GM18858 (cell line): ENCODE data around the gene FAM120AOS.
"Not testable (repeated sequence)": the region's sequence is repeated elsewhere in the genome, so short reads cannot be mapped to it uniquely, and the experiment has no call there.

Experiments
- ATAC-seq: cut with Tn5 transposase; IDR thresholded peaks from one replicate; pipeline ENCODE4 v1.9.1; 2021; ENCODE audit not compliant: unreplicated experiment

Gene FAM120AOS

GRCh38 chr9:93440896-93441580, 12.3 kb downstream of the FAM120AOS start:
- no peak for ATAC-seq

GRCh38 chr9:93439301-93439700, 14.1 kb downstream of the FAM120AOS start:
- ATAC-seq = not testable (repeated sequence)

DNA sequence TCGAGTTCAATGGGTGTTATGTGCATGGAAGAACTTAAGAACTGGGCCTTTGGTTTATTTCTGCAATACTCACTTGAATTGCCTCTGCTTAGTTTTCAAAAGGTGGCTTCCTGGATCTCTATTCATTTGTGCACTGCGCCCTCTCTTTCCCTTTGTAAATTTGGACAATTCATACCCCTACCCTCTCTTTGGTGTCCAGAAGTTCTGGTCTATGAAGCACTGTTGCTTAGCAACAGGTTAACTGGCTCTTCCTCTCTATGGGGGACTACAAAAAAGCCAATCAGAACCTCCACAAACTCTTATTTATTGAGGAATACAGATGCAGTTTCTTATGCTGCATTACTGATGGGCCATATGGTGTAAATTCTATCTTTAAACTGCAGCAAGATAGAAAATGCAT, 15.4 kb downstream of the FAM120AOS start:
- ATAC-seq = no peak

DNA sequence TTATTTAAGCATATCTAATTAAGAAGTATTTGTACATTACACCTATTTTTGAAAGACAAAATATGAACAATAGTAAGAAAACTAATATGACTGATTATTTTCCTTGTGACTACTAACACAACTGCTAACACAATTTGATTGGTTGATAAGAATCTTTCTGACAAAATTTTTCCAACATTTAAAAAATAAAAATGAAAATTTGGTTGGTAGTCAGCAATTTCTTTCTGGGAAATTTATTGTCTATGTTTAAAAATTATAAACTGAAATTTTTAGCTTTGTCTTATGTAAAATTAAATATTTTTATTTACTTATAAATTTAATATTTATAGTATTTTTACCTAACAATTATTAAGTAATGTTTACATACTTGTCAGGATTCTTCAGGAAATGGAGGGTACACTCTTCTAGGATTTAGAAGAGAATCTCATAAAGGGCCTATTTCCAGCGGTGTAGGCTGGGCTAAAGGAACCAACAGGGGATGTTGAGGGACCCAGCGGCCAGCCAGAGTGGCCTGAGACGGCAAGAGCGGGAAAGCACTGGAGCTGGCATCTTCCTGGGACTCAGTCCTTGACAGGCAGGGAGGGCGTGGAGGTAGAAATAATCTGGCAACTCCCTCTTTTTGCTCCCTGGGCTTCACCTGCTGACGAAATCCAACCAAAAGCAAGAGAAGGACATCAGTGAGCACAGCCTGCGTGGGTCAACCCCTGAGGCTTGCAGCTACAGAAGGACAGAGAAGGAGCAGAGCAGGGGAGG, 16.6 kb downstream of the FAM120AOS start:
- ATAC-seq = no peak

DNA sequence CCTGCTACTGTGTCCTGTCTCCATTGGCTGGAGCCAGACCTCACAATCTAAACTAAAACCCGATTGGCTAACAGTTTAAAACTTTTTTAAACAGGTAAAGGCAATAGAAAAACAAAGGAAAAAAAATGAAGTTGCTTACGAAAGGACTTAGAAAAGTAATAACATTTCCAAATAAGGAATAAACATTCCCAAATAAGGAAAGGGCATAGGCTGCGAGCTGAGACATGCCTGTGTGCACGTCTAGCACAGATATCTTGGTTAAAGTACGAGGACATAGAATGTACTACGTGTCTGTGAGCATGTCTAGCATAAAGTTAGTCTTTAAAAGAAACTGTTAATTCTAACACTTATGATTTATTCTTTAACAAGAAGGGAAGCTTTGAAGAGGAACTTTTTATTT, 17.2 kb downstream of the FAM120AOS start:
- no peak for ATAC-seq

DNA sequence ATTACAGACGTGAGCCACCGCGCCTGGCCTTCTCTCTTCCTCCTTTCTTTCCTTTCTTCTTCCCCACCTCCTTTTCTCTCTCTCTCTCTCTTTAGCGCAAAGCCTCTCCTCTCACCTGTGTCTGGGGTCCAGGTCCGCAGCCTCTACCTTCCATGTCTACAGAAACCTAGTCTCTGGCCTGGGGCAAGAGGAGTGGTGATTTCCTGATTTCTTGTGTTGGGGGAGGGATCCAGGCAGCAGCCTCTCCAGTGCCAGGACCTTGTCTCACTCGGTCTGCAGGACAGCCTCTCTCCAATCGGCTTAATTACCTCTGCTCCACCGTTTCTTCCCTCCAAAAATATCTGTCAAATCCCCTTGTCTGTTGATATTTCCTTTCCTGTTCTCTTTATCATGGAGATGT, 18.0 kb downstream of the FAM120AOS start:
- no peak for ATAC-seq

DNA sequence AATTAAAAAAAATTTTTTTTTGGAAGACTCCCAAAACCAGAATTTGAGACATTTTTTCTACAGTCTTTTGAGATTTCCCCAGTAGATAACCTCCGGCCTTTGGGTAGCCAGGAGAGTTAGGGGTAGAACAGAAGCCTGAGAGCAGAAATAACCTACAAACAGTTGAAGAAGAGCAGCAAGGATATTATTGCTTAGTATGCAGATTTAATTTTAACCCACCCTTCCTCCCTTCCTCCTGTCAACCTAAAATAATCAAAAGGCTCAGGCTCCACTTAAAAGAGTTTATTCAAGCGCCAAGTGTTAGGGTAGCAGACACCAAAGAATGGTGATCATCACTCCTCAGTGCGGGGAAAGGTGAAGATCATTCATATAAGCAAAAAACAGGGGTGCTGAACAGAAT, 19.3 kb downstream of the FAM120AOS start:
- ATAC-seq = no peak

- ATAC-seq = no peak
Observed at GRCh38 chr9:93432964-93433363, 20.4 kb downstream of the FAM120AOS start.

GRCh38 chr9:93431539-93432105, 21.8 kb downstream of the FAM120AOS start:
- no peak for ATAC-seq

- no peak for ATAC-seq
Observed at GRCh38 chr9:93427655-93428379, 25.6 kb downstream of the FAM120AOS start.

DNA sequence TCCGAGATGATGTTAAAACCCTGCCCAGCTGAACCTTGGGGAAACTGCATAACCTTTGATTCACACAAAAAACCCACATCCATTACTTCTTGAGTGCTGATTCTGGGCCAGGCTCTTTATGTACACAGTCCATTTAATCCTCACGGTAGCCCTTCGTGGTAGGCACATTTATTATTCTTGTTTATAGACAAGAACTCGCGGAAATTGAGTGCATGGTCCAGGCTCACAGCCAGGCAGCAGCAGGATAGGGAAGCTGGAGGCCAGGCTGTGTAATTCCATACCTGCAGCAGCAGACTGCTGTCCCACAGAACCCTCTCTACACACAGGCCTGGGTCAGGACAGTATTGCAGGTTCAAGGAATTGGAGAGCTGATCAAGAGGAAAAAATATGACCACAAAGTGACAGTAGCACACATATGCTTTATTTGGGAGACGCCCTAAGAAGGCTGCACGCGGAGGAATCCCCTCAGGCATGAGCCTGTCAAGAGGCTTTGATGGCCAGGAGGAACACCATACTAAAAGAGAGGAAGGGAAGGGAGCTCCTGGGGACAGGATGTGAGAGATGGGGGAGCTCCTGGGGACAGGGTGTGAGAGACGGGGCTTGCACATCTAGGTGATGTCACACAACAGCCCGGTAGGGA, 30.3 kb downstream of the FAM120AOS start:
- ATAC-seq = no peak

- ATAC-seq = no peak
Observed at GRCh38 chr9:93419023-93419422, 34.4 kb downstream of the FAM120AOS start.

- no peak for ATAC-seq
Observed at GRCh38 chr9:93417538-93417937, 35.8 kb downstream of the FAM120AOS start.

- no peak for ATAC-seq
Observed at GRCh38 chr9:93416530-93417235, 36.7 kb downstream of the FAM120AOS start.

GRCh38 chr9:93415176-93415690, 38.1 kb downstream of the FAM120AOS start:
- ATAC-seq = no peak

DNA sequence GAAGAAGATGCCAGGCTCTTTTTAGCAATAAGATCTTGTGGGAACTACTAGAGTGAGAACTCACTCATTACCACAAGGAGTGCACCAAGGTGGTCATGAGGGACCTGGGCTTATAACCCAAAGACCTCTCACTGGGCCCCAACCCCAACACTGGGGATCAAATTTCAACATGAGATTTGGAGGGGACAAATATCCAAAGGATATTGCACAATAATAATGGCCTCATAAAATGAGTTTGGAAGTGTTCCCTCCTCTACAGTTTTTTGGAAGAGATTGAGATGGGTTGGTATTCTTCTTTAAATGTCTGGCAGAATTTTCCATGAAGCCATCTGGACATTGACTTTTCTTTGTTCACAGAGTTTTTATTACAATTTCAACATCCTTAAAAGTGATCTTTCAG, 39.9 kb downstream of the FAM120AOS start:
- no peak for ATAC-seq

- no peak for ATAC-seq
Observed at GRCh38 chr9:93406371-93406770, 47.0 kb downstream of the FAM120AOS start.

DNA sequence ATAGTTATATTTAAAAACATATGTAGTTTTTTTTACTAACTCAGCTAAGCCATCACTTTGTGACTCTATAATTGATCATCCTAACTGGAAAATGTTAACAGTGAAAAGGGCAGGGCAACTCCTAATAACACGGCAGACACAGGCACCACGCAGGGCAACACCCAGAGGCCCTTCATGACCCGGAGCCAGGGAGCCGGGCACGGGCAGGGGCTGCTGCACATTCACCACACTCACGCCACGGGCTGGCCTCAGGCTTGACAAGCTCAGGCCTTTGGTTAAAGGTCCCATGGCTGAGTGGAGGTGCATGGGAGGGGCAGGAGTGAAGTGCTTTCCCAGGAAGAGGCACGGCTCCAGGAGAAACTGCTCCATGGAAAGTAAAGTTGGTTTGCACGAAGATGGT, 54.9 kb downstream of the FAM120AOS start:
- no peak for ATAC-seq

DNA sequence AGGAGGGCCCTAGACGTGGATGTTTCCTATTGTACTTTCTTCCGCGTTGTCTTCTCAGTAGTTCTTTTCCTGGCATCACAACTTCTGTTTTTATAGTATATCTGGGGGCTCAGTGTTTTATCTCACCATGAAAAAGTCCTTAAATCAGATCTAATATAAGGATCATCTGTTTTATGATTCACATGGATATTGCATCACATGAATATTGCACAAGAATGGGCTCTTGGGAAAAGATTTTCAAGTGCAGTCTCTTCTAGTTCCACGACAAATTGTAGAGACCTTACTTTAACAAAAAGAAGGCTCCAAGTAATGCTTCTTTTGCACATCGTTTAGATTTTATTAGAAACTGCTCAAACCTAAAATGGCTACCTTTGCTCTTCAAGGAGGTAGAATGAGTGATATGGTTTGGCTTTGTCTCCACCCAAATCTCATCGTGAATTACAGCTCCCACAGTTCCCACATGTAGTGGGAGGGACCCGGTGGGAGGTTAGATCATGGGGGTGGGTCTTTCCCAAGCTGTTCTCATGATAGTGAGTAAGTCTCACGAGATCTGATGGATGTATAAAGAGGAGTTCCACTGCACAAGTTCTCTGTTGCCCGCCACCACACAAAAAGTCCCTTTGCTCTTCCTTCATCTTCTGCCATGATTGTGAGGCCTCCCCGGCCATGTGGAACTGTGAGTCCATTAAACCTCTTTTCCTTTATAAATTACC, 55.6 kb downstream of the FAM120AOS start:
- no peak for ATAC-seq
